Tibial artery (tissue), 4 donors: ENCODE measurements around the gene MYO1H.
"Not testable (repeated sequence)": the region's sequence is repeated elsewhere in the genome, so short reads cannot be mapped to it uniquely, and the experiment has no call there.

Experiments
- DNase-seq, 2 donors: peaks; one replicate each; pipeline ENCODE4 v3.0.0-alpha.2; 2019
- H3K27ac ChIP-seq, 2 donors: fragments of 200-600 bp; sonication (generic) in 1 of 2; 1 replicate in 1 of 2; 2 replicates in 1 of 2; pipeline ENCODE4 v1.5.1; 2018 to 2019; ENCODE audit warnings: mild to moderate bottlenecking in 1 of 2
- H3K27me3 ChIP-seq, 2 donors: fragments of 200-600 bp; sonication (generic) in 1 of 2; one replicate each; pipeline versions ENCODE4 v1.5.1 to v1.6.0; 2016 to 2019
- H3K36me3 ChIP-seq, 3 donors: fragments of 200-600 bp; sonication (generic) in 2 of 3; one replicate each; pipeline ENCODE4 v1.5.1; 2016 to 2019; ENCODE audit warnings: mild to moderate bottlenecking in 2 of 3
- H3K4me1 ChIP-seq, 4 donors: fragments of 200-600 bp; sonication (generic) in 2 of 4; 1 replicate in 3 of 4; 2 replicates in 1 of 4; pipeline ENCODE4 v1.5.1; 2016 to 2019
- H3K4me3 ChIP-seq, 2 donors: fragments of 200-600 bp; sonication (generic) in 1 of 2; 1 replicate in 1 of 2; 2 replicates in 1 of 2; pipeline ENCODE4 v1.5.1; 2018 to 2019; ENCODE audit warnings: mild to moderate bottlenecking in 2 of 2
- H3K9me3 ChIP-seq, 3 donors: fragments of 200-600 bp; sonication (generic) in 1 of 3; one replicate each; pipeline ENCODE4 v1.5.1; 2016 to 2019
- CTCF ChIP-seq, 2 experiments: fragments of 200-600 bp in 1 of 2; fragments of 450-650 bp in 1 of 2; IDR thresholded peaks; one replicate each; pipeline ENCODE4 v1.5.1; 2017 to 2019; ENCODE audit warnings: antibody characterized with exemption in 2 of 2, mild to moderate bottlenecking in 1 of 2, moderate library complexity in 1 of 2
- intact Hi-C: fragments of 100-400 bp; cut with DNase I; formaldehyde crosslinking; loops from one replicate; pipeline ENCODE4 v1.15.0; 2023; ENCODE audit warnings: low total_unique reads

The MYO1H gene

GRCh38 chr12:109467978-109468676 lies 120.4 kb downstream of the MYO1H start:
- intact Hi-C loops, result no loop called here
- Histone ChIP-seq H3K27ac (peak overlapping the region; percentile 84 to 95), H3K4me3 (no peak overlapping the region), H3K27me3 (no peaks in the 10 kb centered on the region), H3K36me3 (peaks cover 18 to 49% (median 33%) of the 10 kb centered on the region in 3 donors), H3K4me1 (peaks cover 0 to 100% (median 88%) of the 10 kb centered on the region in 4 donors), H3K9me3 (no peaks in the 10 kb centered on the region)
- no peak for DNase-seq
- TF ChIP-seq CTCF (IDR thresholded peaks at IDR 0.05), result no peak

GRCh38 chr12:109469517-109469916 lies 121.8 kb downstream of the MYO1H start:
- no peak overlapping the region for H3K4me3 ChIP-seq
- peaks cover 18 to 49% (median 33%) of the 10 kb centered on the region in 3 donors for H3K36me3 ChIP-seq
- no peaks in the 10 kb centered on the region for H3K27me3 ChIP-seq
- peak overlapping the region; percentile 10 to 95 for H3K27ac ChIP-seq
- no peak for DNase-seq
- H3K4me1 ChIP-seq, result peaks cover 0 to 100% (median 86%) of the 10 kb centered on the region in 4 donors
- no peaks in the 10 kb centered on the region for H3K9me3 ChIP-seq
- TF ChIP-seq CTCF (IDR thresholded peaks at IDR 0.05), result no peak
- intact Hi-C loops, result no loop called here

- intact Hi-C loops, result no loop called here
- Histone ChIP-seq H3K4me3 (no peak overlapping the region), H3K27me3 (no peaks in the 10 kb centered on the region), H3K4me1 (peaks cover 0 to 82% (median 71%) of the 10 kb centered on the region in 4 donors), H3K9me3 (no peaks in the 10 kb centered on the region), H3K36me3 (peaks cover 13 to 29% (median 15%) of the 10 kb centered on the region in 3 donors), H3K27ac (peak overlapping the region; percentile 25 to 96)
- TF ChIP-seq CTCF (IDR thresholded peaks at IDR 0.05), result no peak
- no peak for DNase-seq
These were observed 125.3 kb downstream of the MYO1H start for GRCh38 chr12:109473006-109473405.

GRCh38 chr12:109473526-109474270 lies 126.0 kb downstream of the MYO1H start:
- H3K9me3 ChIP-seq, intact Hi-C loops, H3K27me3 ChIP-seq, H3K4me3 ChIP-seq, DNase-seq: not testable (repeated sequence)
- H3K4me1 ChIP-seq, result peaks cover 0 to 82% (median 72%) of the 10 kb centered on the region in 4 donors
- H3K27ac ChIP-seq, result peak overlapping the region; percentile 25 to 96
- peaks cover 9 to 22% (median 9%) of the 10 kb centered on the region in 3 donors for H3K36me3 ChIP-seq

GRCh38 chr12:109475121-109475520 lies 127.4 kb downstream of the MYO1H start:
- Histone ChIP-seq H3K4me1 (peaks cover 0 to 81% (median 70%) of the 10 kb centered on the region in 4 donors), H3K27ac (peak overlapping the region; percentile 94 to 96), H3K27me3 (no peaks in the 10 kb centered on the region), H3K36me3 (peaks cover 0 to 8% (median 0%) of the 10 kb centered on the region in 3 donors), H3K9me3 (no peaks in the 10 kb centered on the region), H3K4me3 (peak overlapping the region; percentile 90 to 97)
- intact Hi-C loops, result no loop called here
- no peak for TF ChIP-seq CTCF (IDR thresholded peaks at IDR 0.05)
- no peak for DNase-seq
